HTERT RPE-1 (cell line): ENCODE results near the gene CHRM4.

Experiments used
- in situ Hi-C: fragments of 300-500 bp; cut with MboI; formaldehyde crosslinking; loops from 4 replicates; pipeline ENCODE4 v1.14.3; 2020; ENCODE audit warnings: low sequenced_read_pairs

The CHRM4 gene

GRCh38 chr11:46404476-46405017, 13.0 kb upstream of the CHRM4 start:
- in situ Hi-C loops, result no loop called here

GRCh38 chr11:46402957-46403902, 11.7 kb upstream of the CHRM4 start:
- in situ Hi-C loops, result no loop called here

GRCh38 chr11:46397526-46397925, 6.0 kb upstream of the CHRM4 start:
- in situ Hi-C loops, result no loop called here

GRCh38 chr11:46393759-46394158, 2.2 kb upstream of the CHRM4 start:
- in situ Hi-C loops, result no loop called here

GRCh38 chr11:46393231-46393616, 1.6 kb upstream of the CHRM4 start:
- in situ Hi-C loops, result no loop called here

GRCh38 chr11:46392421-46393230, 1.1 kb upstream of the CHRM4 start:
- in situ Hi-C loops, result no loop called here

- in situ Hi-C loops, result no loop called here
Observed at GRCh38 chr11:46391186-46391577, 394 bp downstream of the CHRM4 start.

GRCh38 chr11:46390331-46391171, 1.0 kb downstream of the CHRM4 start:
- in situ Hi-C loops, result no loop called here

- in situ Hi-C loops, result no loop called here
Observed at GRCh38 chr11:46389450-46390330, 1.9 kb downstream of the CHRM4 start.

- in situ Hi-C loops, result no loop called here
Observed at GRCh38 chr11:46388619-46389449, 2.7 kb downstream of the CHRM4 start.

- in situ Hi-C loops, result no loop called here
Observed at GRCh38 chr11:46387919-46388618, 3.5 kb downstream of the CHRM4 start.

- in situ Hi-C loops, result no loop called here
Observed at GRCh38 chr11:46387456-46387855, 4.1 kb downstream of the CHRM4 start.

- in situ Hi-C loops, result no loop called here
Observed at GRCh38 chr11:46386674-46387073, 4.9 kb downstream of the CHRM4 start.

GRCh38 chr11:46386005-46386578, 5.5 kb downstream of the CHRM4 start:
- in situ Hi-C loops, result no loop called here

GRCh38 chr11:46385169-46386004, 6.2 kb downstream of the CHRM4 start:
- in situ Hi-C loops, result no loop called here

- in situ Hi-C loops, result no loop called here
Observed at GRCh38 chr11:46383974-46384701, 7.4 kb downstream of the CHRM4 start.
